K562 (cell line): Measurements from ENCODE around the gene NAA10. TPM values are rescaled to one million over a fixed set of nuclear protein-coding genes. Genes with fewer than 3 reads are reported as not detected.

Experiments
- ATAC-seq: fragments of 200-7000 bp; cut with Tn5 transposase; 3 replicates; pipeline ENCODE4 v1.9.1; 2020; ENCODE audit warnings: moderate library complexity
- BruUV-seq: library from RNA; stranded (reverse); fragments of 400-500 nt; replicated peaks from 2 replicates; lab custom pipeline; 2021; lab: Mats Ljungman, UMichigan
- CTCF ChIA-PET: fragments of 300-600 bp; formaldehyde crosslinking; extraction: SDS; loops from one replicate; lab custom pipeline; 2021; ENCODE audit warnings: low intra/inter-chr PET ratio; lab: Yijun Ruan, JAX
- POLR2A ChIA-PET: fragments of 300-600, 350-650 bp; sonication (Branson Sonifier 250); formaldehyde crosslinking; extraction: SDS; loops from one replicate; lab custom pipeline; 2021; ENCODE audit warnings: antibody characterized with exemption, inconsistent platforms; lab: Yijun Ruan, JAX
- DNase-seq, 4 experiments: peaks; one replicate each; pipeline versions ENCODE4 v3.0.0 to v3.0.0-alpha.2; 2011 to 2018; ENCODE audit warnings: low spot score in 3 of 4, mixed read lengths in 3 of 4; ENCODE audit errors: extremely low read depth in 1 of 4
- FAIRE-seq: peaks from 2 replicates; lab custom pipeline; 2011; peaks lifted over from hg19 to GRCh38; lab: Jason Lieb, UNC
- H2AFZ ChIP-seq: 2 replicates; pipeline ENCODE4 v1.6.0; 2011; ENCODE audit warnings: low read depth, low read length, control low read depth, inconsistent platforms
- H3K27ac ChIP-seq: fragments of 200-600 bp; 3 replicates; pipeline ENCODE4 v1.8.0; 2011; ENCODE audit warnings: low read depth, mild to moderate bottlenecking, control low read depth, inconsistent platforms, low read length, moderate library complexity, mixed read lengths; ENCODE audit errors: extremely low read depth
- H3K27me3 ChIP-seq, 2 experiments: fragments of 300-600 bp in 1 of 2; 2 replicates in 1 of 2; 3 replicates in 1 of 2; pipeline versions ENCODE4 v1.6.0 to v1.8.0; 2011; ENCODE audit warnings: inconsistent platforms in 2 of 2, low read length in 2 of 2, mild to moderate bottlenecking in 1 of 2, mixed read lengths in 1 of 2, moderate library complexity in 1 of 2; ENCODE audit not compliant: control insufficient read depth in 2 of 2, insufficient read depth in 2 of 2
- H3K36me3 ChIP-seq: fragments of 300-600 bp; 3 replicates; pipeline ENCODE4 v1.8.0; 2011; ENCODE audit warnings: mild to moderate bottlenecking, low read length, inconsistent platforms; ENCODE audit not compliant: control insufficient read depth, insufficient read depth
- H3K4me1 ChIP-seq, 2 experiments: fragments of 200-600 bp in 1 of 2; replicated peaks in 1 of 2; 2 replicates in 1 of 2; 3 replicates in 1 of 2; pipeline versions ENCODE4 v1.5.1 to v1.8.0; 2011; ENCODE audit warnings: inconsistent platforms in 2 of 2, low read length in 2 of 2, mild to moderate bottlenecking in 1 of 2, mixed read lengths in 1 of 2, moderate library complexity in 1 of 2; ENCODE audit not compliant: control insufficient read depth in 2 of 2, insufficient read depth in 2 of 2
- H3K4me2 ChIP-seq: 2 replicates; pipeline ENCODE4 v1.6.1; 2011; ENCODE audit warnings: low read length, control low read depth, inconsistent platforms, mixed read lengths; ENCODE audit not compliant: insufficient read depth
- H3K4me3 ChIP-seq: fragments of 200-600 bp; sonication (generic), shearing (Covaris generic); 2 replicates; pipeline ENCODE4 v1.5.1; 2016; ENCODE audit warnings: control low read depth, inconsistent platforms
- H3K79me2 ChIP-seq: fragments of 200-600 bp; 3 replicates; pipeline ENCODE4 v1.8.0; 2011; ENCODE audit warnings: low read length, inconsistent platforms; ENCODE audit not compliant: control insufficient read depth, insufficient read depth
- H3K9ac ChIP-seq, 2 experiments: 2 replicates each; pipeline versions ENCODE4 v1.6.0 to v1.6.1; 2011; ENCODE audit warnings: low read depth in 2 of 2, low read length in 2 of 2, control low read depth in 1 of 2, inconsistent platforms in 1 of 2, mild to moderate bottlenecking in 1 of 2, mixed read lengths in 1 of 2; ENCODE audit not compliant: insufficient read depth in 1 of 2
- H3K9me1 ChIP-seq: one replicate; pipeline ENCODE4 v1.6.0; 2011; ENCODE audit warnings: inconsistent platforms, mild to moderate bottlenecking, low read length, moderate library complexity; ENCODE audit not compliant: control insufficient read depth, insufficient read depth
- H3K9me3 ChIP-seq: replicated peaks from 2 replicates; pipeline ENCODE4 v1.5.1; 2011; ENCODE audit warnings: low read depth, low read length, inconsistent platforms; ENCODE audit not compliant: control insufficient read depth, insufficient read depth
- H4K20me1 ChIP-seq: replicated peaks from 2 replicates; pipeline ENCODE4 v1.6.1; 2011; ENCODE audit warnings: low read length, inconsistent platforms, mixed read lengths; ENCODE audit not compliant: control insufficient read depth, insufficient read depth
- ETV6 ChIP-seq, 3 experiments: fragments of 150-350 bp in 1 of 3; sonication (generic) in 1 of 3; formaldehyde crosslinking in 1 of 3; IDR thresholded peaks; 2 replicates each; pipeline versions ENCODE4 v1.6.1 to v1.8.0; 2014 to 2022; ENCODE audit warnings: borderline replicate concordance in 2 of 3, low read depth in 2 of 3, antibody characterized with exemption in 1 of 3, low read length in 1 of 3, mild to moderate bottlenecking in 1 of 3, missing genetic modification reagents in 1 of 3
- TEAD2 ChIP-seq: fragments of 450-650 bp; IDR thresholded peaks from 2 replicates; pipeline ENCODE4 v1.6.1; 2016; ENCODE audit warnings: missing genetic modification characterization, control low read depth, missing compliant biosample characterization
- ZC3H4 ChIP-seq: sonication (generic); formaldehyde crosslinking; IDR thresholded peaks from 2 replicates; pipeline ENCODE4 v1.9.0; 2021; ENCODE audit warnings: missing genetic modification reagents, borderline replicate concordance
- ZNF668 ChIP-seq: fragments of 250-450 bp; sonication (Bioruptor Pico); IDR thresholded peaks from 2 replicates; pipeline ENCODE4 v1.8.0; 2022; ENCODE audit warnings: mild to moderate bottlenecking, inconsistent platforms
- WGBS: fragments of 100-300 bp; shearing (Covaris generic); methylation state at CpG from one replicate; pipeline ENCODE4 v1.1.6; 2016; ENCODE audit warnings: low coverage, mixed read lengths; ENCODE audit not compliant: insufficient coverage; ENCODE audit errors: missing lambda C conversion rate; 5-methylcytosine and 5-hydroxymethylcytosine counted together
- in situ Hi-C: fragments of 300-500 bp; cut with MboI; formaldehyde crosslinking; loops from 4 replicates; pipeline ENCODE4 v1.15.0; 2018; ENCODE audit warnings: inconsistent platforms, mixed read lengths
- intact Hi-C: fragments of 100-400 bp; cut with micrococcal nuclease; formaldehyde crosslinking; loops from 2 replicates; pipeline ENCODE4 v1.14.2; 2022
- polyA plus RNA-seq, 8 experiments: library from polyadenylated mRNA; depleted of rRNA in 4 of 8; stranded (reverse) in 5 of 8; unstranded in 3 of 8; fragments of >200 nt; fragmentation: Nextera tagmentation in 2 of 8; fragmentation: Illumina TruSeq in 1 of 8; extraction: Ambion mirVana in 2 of 8; extraction: Trizol in 1 of 8; gene quantifications; 2 replicates each; pipeline versions ENCODE4 v1.2.1 to v1.2.3, GENCODE V29; 2011 to 2014; ENCODE audit warnings: inconsistent platforms in 1 of 8, missing spikeins in 1 of 8
- total RNA-seq, 7 experiments: library from RNA; depleted of rRNA in 6 of 7; stranded (reverse); fragments of >200 nt in 6 of 7; fragmentation: Illumina TruSeq in 2 of 7; extraction: Trizol in 2 of 7; gene quantifications; 2 replicates each; pipeline versions ENCODE4 v1.2.1 to v1.2.3, GENCODE V29; 2011 to 2021; ENCODE audit warnings: low replicate concordance in 1 of 7

NAA10 gene
- total and polyA plus RNA-seq, 9 of the 15 experiments (the other 6 are each of a cell fraction or from before 2014, with no cell fraction given) = 11.1 to 250 (median 134) TPM

GRCh38 chrX:153882557-153882956, 52.3 kb downstream of the NAA10 start (continued):
- no peak for TF ChIP-seq ZNF668

GRCh38 chrX:153882086-153882498, 52.7 kb downstream of the NAA10 start:
- H3K4me2 ChIP-seq = no peak overlapping the region
- ChIA-PET CTCF (no interaction called here), POLR2A (interaction anchor here (0.6 to 0.7 kb wide), 3 partner anchors 70 to 414 kb away, joined by 3 to 5 read pairs (median 3); partner anchors contain the start of gene SSR4)
- FAIRE-seq (no peak), DNase-seq (no peak), ATAC-seq (no peak)
- no peaks in the 10 kb centered on the region for H3K9me1 ChIP-seq
- H3K9ac ChIP-seq = no peak overlapping the region
- no TSS peak for BruUV-seq
- H3K9me3 ChIP-seq = no peaks in the 10 kb centered on the region
- H3K27me3 ChIP-seq = peaks cover 0 to 38% of the 10 kb centered on the region in 2 experiments; a peak in 2 of 5 replicates
- H4K20me1 ChIP-seq = no peaks in the 10 kb centered on the region; the same call in 1 of the 2 replicates
- peaks cover 1 to 58% of the 10 kb centered on the region in 2 experiments for H3K4me1 ChIP-seq
- no peaks in the 10 kb centered on the region for H3K36me3 ChIP-seq
- H3K27ac ChIP-seq = no peak overlapping the region
- TF ChIP-seq ZC3H4 (CRISPR knock-in tag) (no peak), TEAD2 (no peak), ETV6 (IDR thresholded peaks at IDR 0.05; ENCODE audit: borderline replicate concordance in 1 of 2, low read depth in 2 of 2, low read length in 1 of 2) (no peak), ETV6 (CRISPR knock-in tag; IDR thresholded peaks at IDR 0.05; ENCODE audit: borderline replicate concordance) (no peak)
- H3K4me3 ChIP-seq = no peak overlapping the region
- in situ Hi-C loops (no loop called here), intact Hi-C loops (no loop called here)
- H2AFZ ChIP-seq = no peak overlapping the region
- H3K79me2 ChIP-seq = no peaks in the 10 kb centered on the region
- 12% methylated on average over 5 of the region's 8 CpGs for WGBS
